ENCODE results near the gene DGKZ. TPM values are rescaled to one million over a fixed set of nuclear protein-coding genes. Genes with fewer than 3 reads are reported as not detected.

Gene DGKZ
- total and polyA plus RNA-seq, 2 of the 13 experiments (the other 11 are each of a cell fraction or from before 2014, with no cell fraction given): 15.8 to 20.7 TPM

DNA sequence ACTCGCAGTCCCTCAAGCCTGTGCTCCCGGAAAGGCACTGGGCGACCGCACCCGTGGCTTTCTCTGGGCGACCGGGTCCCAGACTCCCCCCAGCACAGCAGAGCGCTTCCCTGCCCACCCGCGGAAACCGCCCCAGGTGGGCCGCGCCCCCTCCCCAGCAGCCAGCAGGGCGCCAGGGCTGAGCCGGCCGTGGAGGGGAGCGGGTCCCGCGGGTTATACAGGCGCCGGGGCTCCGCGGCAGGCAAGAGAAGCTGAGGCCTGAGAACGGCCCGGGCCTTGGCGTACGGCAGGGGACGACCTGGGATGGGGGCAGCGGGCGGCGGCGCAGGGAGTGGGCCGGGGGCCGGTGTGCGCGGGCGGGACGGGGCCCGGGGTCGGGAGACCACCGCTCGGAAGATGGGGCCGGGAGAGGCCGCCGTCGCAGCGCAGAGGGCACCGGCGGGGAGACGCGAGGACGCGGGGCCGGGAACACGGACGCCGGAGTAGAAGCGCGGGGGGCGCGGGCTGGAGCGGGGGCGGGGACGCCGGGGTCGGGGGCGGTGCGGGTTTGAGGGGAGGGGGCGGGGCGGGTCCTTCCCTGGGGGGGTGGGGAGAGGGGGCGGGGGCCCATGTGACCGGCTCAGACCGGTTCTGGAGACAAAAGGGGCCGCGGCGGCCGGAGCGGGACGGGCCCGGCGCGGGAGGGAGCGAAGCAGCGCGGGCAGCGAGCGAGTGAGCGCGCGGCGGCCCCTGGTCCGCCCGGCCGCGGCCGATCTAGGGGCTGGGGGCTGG is 34.0 kb downstream of the DGKZ start, which contains the start of gene MDK (continued):
- TF ChIP-seq LCORL (IDR thresholded peaks at IDR 0.05): no peak
- TF ChIP-seq LCORL (CRISPR knock-in tag; IDR thresholded peaks at IDR 0.05): peak; percentile 16; the same call in 1 of the 2 replicates
- TF ChIP-seq, protein P1, sequence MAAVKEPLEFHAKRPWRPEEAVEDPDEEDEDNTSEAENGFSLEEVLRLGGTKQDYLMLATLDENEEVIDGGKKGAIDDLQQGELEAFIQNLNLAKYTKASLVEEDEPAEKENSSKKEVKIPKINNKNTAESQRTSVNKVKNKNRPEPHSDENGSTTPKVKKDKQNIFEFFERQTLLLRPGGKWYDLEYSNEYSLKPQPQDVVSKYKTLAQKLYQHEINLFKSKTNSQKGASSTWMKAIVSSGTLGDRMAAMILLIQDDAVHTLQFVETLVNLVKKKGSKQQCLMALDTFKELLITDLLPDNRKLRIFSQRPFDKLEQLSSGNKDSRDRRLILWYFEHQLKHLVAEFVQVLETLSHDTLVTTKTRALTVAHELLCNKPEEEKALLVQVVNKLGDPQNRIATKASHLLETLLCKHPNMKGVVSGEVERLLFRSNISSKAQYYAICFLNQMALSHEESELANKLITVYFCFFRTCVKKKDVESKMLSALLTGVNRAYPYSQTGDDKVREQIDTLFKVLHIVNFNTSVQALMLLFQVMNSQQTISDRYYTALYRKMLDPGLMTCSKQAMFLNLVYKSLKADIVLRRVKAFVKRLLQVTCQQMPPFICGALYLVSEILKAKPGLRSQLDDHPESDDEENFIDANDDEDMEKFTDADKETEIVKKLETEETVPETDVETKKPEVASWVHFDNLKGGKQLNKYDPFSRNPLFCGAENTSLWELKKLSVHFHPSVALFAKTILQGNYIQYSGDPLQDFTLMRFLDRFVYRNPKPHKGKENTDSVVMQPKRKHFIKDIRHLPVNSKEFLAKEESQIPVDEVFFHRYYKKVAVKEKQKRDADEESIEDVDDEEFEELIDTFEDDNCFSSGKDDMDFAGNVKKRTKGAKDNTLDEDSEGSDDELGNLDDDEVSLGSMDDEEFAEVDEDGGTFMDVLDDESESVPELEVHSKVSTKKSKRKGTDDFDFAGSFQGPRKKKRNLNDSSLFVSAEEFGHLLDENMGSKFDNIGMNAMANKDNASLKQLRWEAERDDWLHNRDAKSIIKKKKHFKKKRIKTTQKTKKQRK (IDR thresholded peaks at IDR 0.05; ENCODE audit: low read length): no peak
- TF ChIP-seq NONO (IDR thresholded peaks at IDR 0.05): no peak
- 0 out of 2 replicates have a peak, but pooled peaks have one; percentile 36 for TF ChIP-seq NONO (CRISPR knock-in tag; conservative IDR thresholded peaks at IDR 0.05)
- TF ChIP-seq ZNF768 (CRISPR knock-in tag; IDR thresholded peaks at IDR 0.05): 0 out of 2 replicates have a peak, but pooled peaks have one; percentile 32
- TF ChIP-seq, protein P2, sequence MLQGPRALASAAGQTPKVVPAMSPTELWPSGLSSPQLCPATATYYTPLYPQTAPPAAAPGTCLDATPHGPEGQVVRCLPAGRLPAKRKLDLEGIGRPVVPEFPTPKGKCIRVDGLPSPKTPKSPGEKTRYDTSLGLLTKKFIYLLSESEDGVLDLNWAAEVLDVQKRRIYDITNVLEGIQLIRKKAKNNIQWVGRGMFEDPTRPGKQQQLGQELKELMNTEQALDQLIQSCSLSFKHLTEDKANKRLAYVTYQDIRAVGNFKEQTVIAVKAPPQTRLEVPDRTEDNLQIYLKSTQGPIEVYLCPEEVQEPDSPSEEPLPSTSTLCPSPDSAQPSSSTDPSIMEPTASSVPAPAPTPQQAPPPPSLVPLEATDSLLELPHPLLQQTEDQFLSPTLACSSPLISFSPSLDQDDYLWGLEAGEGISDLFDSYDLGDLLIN (CRISPR knock-in tag; IDR thresholded peaks at IDR 0.05; ENCODE audit: borderline replicate concordance): no peak
- TF ChIP-seq, protein P3, sequence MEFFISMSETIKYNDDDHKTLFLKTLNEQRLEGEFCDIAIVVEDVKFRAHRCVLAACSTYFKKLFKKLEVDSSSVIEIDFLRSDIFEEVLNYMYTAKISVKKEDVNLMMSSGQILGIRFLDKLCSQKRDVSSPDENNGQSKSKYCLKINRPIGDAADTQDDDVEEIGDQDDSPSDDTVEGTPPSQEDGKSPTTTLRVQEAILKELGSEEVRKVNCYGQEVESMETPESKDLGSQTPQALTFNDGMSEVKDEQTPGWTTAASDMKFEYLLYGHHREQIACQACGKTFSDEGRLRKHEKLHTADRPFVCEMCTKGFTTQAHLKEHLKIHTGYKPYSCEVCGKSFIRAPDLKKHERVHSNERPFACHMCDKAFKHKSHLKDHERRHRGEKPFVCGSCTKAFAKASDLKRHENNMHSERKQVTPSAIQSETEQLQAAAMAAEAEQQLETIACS (CRISPR knock-in tag; IDR thresholded peaks at IDR 0.05): no peak
- TF ChIP-seq SRSF4 (IDR thresholded peaks at IDR 0.05; ENCODE audit: low read depth, low read length, poor library complexity, severe bottlenecking): no peak
- 0 out of 2 replicates have a peak, but pooled peaks have one; percentile 35 for TF ChIP-seq ZNF446 (CRISPR knock-in tag; IDR thresholded peaks at IDR 0.05)
- TF ChIP-seq KLF11 (CRISPR knock-in tag; IDR thresholded peaks at IDR 0.05): no peak
- TF ChIP-seq RBM39 (IDR thresholded peaks at IDR 0.05; ENCODE audit: low read depth, low read length, poor library complexity, severe bottlenecking): peak; percentile 26
- TF ChIP-seq, protein P4, sequence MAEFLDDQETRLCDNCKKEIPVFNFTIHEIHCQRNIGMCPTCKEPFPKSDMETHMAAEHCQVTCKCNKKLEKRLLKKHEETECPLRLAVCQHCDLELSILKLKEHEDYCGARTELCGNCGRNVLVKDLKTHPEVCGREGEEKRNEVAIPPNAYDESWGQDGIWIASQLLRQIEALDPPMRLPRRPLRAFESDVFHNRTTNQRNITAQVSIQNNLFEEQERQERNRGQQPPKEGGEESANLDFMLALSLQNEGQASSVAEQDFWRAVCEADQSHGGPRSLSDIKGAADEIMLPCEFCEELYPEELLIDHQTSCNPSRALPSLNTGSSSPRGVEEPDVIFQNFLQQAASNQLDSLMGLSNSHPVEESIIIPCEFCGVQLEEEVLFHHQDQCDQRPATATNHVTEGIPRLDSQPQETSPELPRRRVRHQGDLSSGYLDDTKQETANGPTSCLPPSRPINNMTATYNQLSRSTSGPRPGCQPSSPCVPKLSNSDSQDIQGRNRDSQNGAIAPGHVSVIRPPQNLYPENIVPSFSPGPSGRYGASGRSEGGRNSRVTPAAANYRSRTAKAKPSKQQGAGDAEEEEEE (CRISPR knock-in tag; IDR thresholded peaks at IDR 0.05; ENCODE audit: borderline replicate concordance): no peak
- peak; percentile 7; the same call in 1 of the 2 replicates for TF ChIP-seq KDM5A (IDR thresholded peaks at IDR 0.05; ENCODE audit: borderline replicate concordance, low read length)
- TF ChIP-seq, protein P5, sequence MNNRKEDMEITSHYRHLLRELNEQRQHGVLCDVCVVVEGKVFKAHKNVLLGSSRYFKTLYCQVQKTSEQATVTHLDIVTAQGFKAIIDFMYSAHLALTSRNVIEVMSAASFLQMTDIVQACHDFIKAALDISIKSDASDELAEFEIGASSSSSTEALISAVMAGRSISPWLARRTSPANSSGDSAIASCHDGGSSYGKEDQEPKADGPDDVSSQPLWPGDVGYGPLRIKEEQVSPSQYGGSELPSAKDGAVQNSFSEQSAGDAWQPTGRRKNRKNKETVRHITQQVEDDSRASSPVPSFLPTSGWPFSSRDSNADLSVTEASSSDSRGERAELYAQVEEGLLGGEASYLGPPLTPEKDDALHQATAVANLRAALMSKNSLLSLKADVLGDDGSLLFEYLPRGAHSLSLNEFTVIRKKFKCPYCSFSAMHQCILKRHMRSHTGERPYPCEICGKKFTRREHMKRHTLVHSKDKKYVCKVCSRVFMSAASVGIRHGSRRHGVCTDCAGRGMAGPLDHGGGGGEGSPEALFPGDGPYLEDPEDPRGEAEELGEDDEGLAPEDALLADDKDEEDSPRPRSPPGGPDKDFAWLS (CRISPR knock-in tag; IDR thresholded peaks at IDR 0.05; ENCODE audit: borderline replicate concordance): no peak
- TF ChIP-seq ZNF777 (CRISPR knock-in tag; IDR thresholded peaks at IDR 0.05): peak; percentile 84; the same call in 1 of the 2 replicates
- peak; percentile 8 for TF ChIP-seq HNRNPLL (IDR thresholded peaks at IDR 0.05; ENCODE audit: low read depth, low read length, poor library complexity, severe bottlenecking)
- no peak for TF ChIP-seq SRF (IDR thresholded peaks at IDR 0.05; ENCODE audit: low read depth, low read length)
- TF ChIP-seq PAWR (CRISPR knock-in tag; IDR thresholded peaks at IDR 0.05; ENCODE audit: borderline replicate concordance): no peak
- no peak for TF ChIP-seq ZNF850 (CRISPR knock-in tag; conservative IDR thresholded peaks at IDR 0.05)

All from HepG2 (cell line).